Astrocyte (in vitro differentiated cells and primary cell): ENCODE data around the gene RANBP17. TPM values are rescaled to one million over a fixed set of nuclear protein-coding genes. Genes with fewer than 3 reads are reported as not detected.

Experiments
- DNase-seq: peaks from one replicate; pipeline ENCODE4 v3.0.0-alpha.2; 2010; ENCODE audit warnings: low read depth
- FAIRE-seq: peaks from 2 replicates; lab custom pipeline; 2011; peaks lifted over from hg19 to GRCh38; lab: Jason Lieb, UNC
- H2AFZ ChIP-seq: 2 replicates; pipeline ENCODE4 v1.6.0; 2012; ENCODE audit warnings: low read depth, low read length, inconsistent platforms
- H3K27ac ChIP-seq: 2 replicates; pipeline ENCODE4 v1.5.1; 2011; ENCODE audit warnings: low read depth, low read length, inconsistent platforms
- H3K27me3 ChIP-seq: 2 replicates; pipeline ENCODE4 v1.6.0; 2011; ENCODE audit warnings: low read length, inconsistent platforms; ENCODE audit not compliant: insufficient read depth
- H3K36me3 ChIP-seq: 2 replicates; pipeline ENCODE4 v1.5.1; 2011; ENCODE audit warnings: low read length, inconsistent platforms; ENCODE audit not compliant: insufficient read depth
- H3K4me1 ChIP-seq: 2 replicates; pipeline ENCODE4 v1.5.1; 2011; ENCODE audit warnings: low read length, inconsistent platforms; ENCODE audit not compliant: insufficient read depth
- H3K4me2 ChIP-seq: 2 replicates; pipeline ENCODE4 v1.6.0; 2012; ENCODE audit warnings: low read length, inconsistent platforms
- H3K4me3 ChIP-seq: 2 replicates; pipeline ENCODE4 v1.5.1; 2011; ENCODE audit warnings: low read depth, mild to moderate bottlenecking, low read length, inconsistent platforms; ENCODE audit not compliant: insufficient read depth
- H3K79me2 ChIP-seq: 2 replicates; pipeline ENCODE4 v1.6.0; 2012; ENCODE audit warnings: mild to moderate bottlenecking, low read length, inconsistent platforms; ENCODE audit not compliant: insufficient read depth
- H3K9ac ChIP-seq: 2 replicates; pipeline ENCODE4 v1.6.0; 2012; ENCODE audit warnings: mild to moderate bottlenecking, low read length, inconsistent platforms
- H3K9me3 ChIP-seq: 2 replicates; pipeline ENCODE4 v1.5.1; 2012; ENCODE audit warnings: low read depth, mild to moderate bottlenecking, low read length, inconsistent platforms; ENCODE audit not compliant: insufficient read depth
- H4K20me1 ChIP-seq: 2 replicates; pipeline ENCODE4 v1.6.0; 2012; ENCODE audit warnings: low read length, inconsistent platforms; ENCODE audit not compliant: insufficient read depth
- H3K27ac Mint-ChIP-seq: one replicate; pipeline ENCODE4 v1.8.0; 2021; ENCODE audit warnings: mild to moderate bottlenecking, mixed read lengths; ENCODE audit not compliant: unreplicated experiment
- H3K27me3 Mint-ChIP-seq: one replicate; pipeline ENCODE4 v1.8.0; 2021; ENCODE audit warnings: low read depth, mixed read lengths; ENCODE audit not compliant: unreplicated experiment
- H3K36me3 Mint-ChIP-seq: one replicate; pipeline ENCODE4 v1.8.0; 2021; ENCODE audit warnings: low read depth, mixed read lengths; ENCODE audit not compliant: unreplicated experiment
- H3K4me1 Mint-ChIP-seq: one replicate; pipeline ENCODE4 v1.8.0; 2021; ENCODE audit warnings: low read depth, mixed read lengths; ENCODE audit not compliant: unreplicated experiment
- H3K4me3 Mint-ChIP-seq: one replicate; pipeline ENCODE4 v1.8.0; 2021; ENCODE audit warnings: mild to moderate bottlenecking, moderate library complexity, mixed read lengths; ENCODE audit not compliant: unreplicated experiment
- H3K9me3 Mint-ChIP-seq: one replicate; pipeline ENCODE4 v1.8.0; 2021; ENCODE audit warnings: mild to moderate bottlenecking, mixed read lengths; ENCODE audit not compliant: unreplicated experiment
- EZH2 ChIP-seq: IDR thresholded peaks from 2 replicates; pipeline ENCODE4 v1.6.1; 2012; ENCODE audit warnings: mild to moderate bottlenecking, low read length, inconsistent platforms; ENCODE audit not compliant: insufficient read depth
- total RNA-seq: library from RNA; stranded (reverse); gene quantifications from 2 replicates; pipeline ENCODE4 v1.2.1, GENCODE V29; 2021
- TF ChIP-seq, protein P1 (sequence below): IDR thresholded peaks from 2 replicates; pipeline ENCODE4 v1.5.1; 2011; ENCODE audit warnings: low read depth, mild to moderate bottlenecking, inconsistent platforms, low read length, moderate library complexity; ENCODE audit not compliant: insufficient read depth

Gene RANBP17
- total RNA-seq, 1 donor from 2014 or later, result 16.2 TPM

DNA sequence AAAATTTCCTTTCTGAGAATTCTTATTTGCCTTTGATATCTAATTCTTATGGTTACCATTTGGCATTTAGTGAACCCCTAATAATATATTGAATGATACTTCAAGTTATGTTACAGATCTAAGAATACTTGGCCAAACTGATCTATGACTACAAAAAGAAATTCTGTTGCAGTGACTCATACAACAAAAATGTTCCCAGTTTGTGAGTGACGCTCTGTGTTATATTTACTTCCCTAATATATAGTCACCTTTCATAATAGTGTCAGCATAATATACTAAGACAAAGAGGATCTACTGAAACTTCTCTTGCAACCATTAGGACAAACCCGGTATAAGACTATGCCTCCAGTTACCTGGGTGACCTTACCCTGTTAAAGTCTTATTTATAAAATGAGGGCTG is 230.4 kb downstream of the RANBP17 start:
- Histone ChIP-seq H3K79me2 (no peaks in the 10 kb centered on the region), H4K20me1 (no peaks in the 10 kb centered on the region), H3K27ac (no peak overlapping the region), H3K4me2 (no peak overlapping the region), H2AFZ (no peak overlapping the region), H3K27me3 (no peaks in the 10 kb centered on the region), H3K9ac (no peak overlapping the region), H3K9me3 (no peaks in the 10 kb centered on the region), H3K36me3 (no peaks in the 10 kb centered on the region), H3K4me1 (no peaks in the 10 kb centered on the region), H3K4me3 (no peak overlapping the region)
- H3K36me3 Mint-ChIP-seq, result peaks cover 10% of the 10 kb centered on the region
- FAIRE-seq (no peak), DNase-seq (peak; percentile 48)
- no peak overlapping the region for H3K4me3 Mint-ChIP-seq
- H3K9me3 Mint-ChIP-seq, result peaks cover 13% of the 10 kb centered on the region
- TF ChIP-seq, protein P1, sequence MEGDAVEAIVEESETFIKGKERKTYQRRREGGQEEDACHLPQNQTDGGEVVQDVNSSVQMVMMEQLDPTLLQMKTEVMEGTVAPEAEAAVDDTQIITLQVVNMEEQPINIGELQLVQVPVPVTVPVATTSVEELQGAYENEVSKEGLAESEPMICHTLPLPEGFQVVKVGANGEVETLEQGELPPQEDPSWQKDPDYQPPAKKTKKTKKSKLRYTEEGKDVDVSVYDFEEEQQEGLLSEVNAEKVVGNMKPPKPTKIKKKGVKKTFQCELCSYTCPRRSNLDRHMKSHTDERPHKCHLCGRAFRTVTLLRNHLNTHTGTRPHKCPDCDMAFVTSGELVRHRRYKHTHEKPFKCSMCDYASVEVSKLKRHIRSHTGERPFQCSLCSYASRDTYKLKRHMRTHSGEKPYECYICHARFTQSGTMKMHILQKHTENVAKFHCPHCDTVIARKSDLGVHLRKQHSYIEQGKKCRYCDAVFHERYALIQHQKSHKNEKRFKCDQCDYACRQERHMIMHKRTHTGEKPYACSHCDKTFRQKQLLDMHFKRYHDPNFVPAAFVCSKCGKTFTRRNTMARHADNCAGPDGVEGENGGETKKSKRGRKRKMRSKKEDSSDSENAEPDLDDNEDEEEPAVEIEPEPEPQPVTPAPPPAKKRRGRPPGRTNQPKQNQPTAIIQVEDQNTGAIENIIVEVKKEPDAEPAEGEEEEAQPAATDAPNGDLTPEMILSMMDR, result no peak
- no peak for TF ChIP-seq EZH2
- no peaks in the 10 kb centered on the region for H3K27me3 Mint-ChIP-seq
- H3K27ac Mint-ChIP-seq, result no peak overlapping the region
- peaks cover 7% of the 10 kb centered on the region for H3K4me1 Mint-ChIP-seq

DNA sequence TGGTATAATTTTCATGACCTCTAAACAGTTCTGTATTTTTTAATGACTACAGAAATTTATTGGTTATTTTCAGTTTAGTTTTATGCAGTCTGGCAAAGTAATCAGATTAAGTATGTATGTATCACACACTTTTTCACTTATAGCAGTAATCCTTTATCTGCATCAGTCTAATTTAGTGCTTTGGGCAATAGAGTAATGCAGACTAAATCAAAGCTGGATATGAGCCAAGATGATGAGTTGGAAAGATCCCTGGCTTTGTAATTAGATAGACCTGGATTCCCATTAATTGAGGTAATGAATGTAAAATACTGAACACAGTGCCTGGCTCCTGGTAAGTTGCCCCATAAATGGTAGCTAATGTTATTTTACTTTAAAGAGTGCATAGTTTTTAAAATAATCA is 231.8 kb downstream of the RANBP17 start:
- no peak overlapping the region for H3K27ac Mint-ChIP-seq

DNA sequence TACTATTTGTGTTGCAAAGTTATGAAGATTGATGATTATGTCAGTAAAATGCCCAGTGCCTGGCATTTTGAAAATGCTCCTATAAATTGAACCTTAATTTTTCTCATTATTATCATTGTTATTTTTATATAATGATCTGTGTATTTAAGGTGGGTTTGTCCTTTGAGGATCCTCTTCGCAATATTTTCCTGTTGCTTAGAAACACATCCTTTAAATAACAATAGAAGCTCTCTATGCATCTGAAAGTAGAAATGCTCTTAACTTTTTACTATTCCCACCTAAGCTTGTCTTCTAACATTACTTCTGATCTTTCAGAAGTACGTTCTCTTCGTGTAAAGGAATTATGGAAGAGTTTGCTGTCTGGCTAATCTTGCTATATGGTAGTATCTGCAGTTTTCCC is 232.5 kb downstream of the RANBP17 start:
- no peaks in the 10 kb centered on the region for H3K9me3 ChIP-seq
- no peak overlapping the region for H3K27ac Mint-ChIP-seq
- H2AFZ ChIP-seq, result no peak overlapping the region
- no peak overlapping the region for H3K4me3 Mint-ChIP-seq
- H3K4me1 Mint-ChIP-seq, result peaks cover 7% of the 10 kb centered on the region
- H3K36me3 ChIP-seq, result no peaks in the 10 kb centered on the region
- peaks cover 21% of the 10 kb centered on the region for H3K9me3 Mint-ChIP-seq
- DNase-seq (no peak), FAIRE-seq (no peak)
- H3K4me3 ChIP-seq, result no peak overlapping the region
- no peak overlapping the region for H3K27ac ChIP-seq
- peaks cover 10% of the 10 kb centered on the region for H3K36me3 Mint-ChIP-seq
- H3K27me3 ChIP-seq, result no peaks in the 10 kb centered on the region
- no peaks in the 10 kb centered on the region for H3K79me2 ChIP-seq
- no peaks in the 10 kb centered on the region for H3K27me3 Mint-ChIP-seq
- no peak overlapping the region for H3K9ac ChIP-seq
- no peaks in the 10 kb centered on the region for H4K20me1 ChIP-seq
- no peak for TF ChIP-seq EZH2
- TF ChIP-seq, protein P1, result no peak
- no peaks in the 10 kb centered on the region for H3K4me1 ChIP-seq
- no peak overlapping the region for H3K4me2 ChIP-seq

More for the DNA sequence above, 231.8 kb downstream of the RANBP17 start:
- Mint-ChIP-seq H3K27me3 (no peaks in the 10 kb centered on the region), H3K36me3 (peaks cover 10% of the 10 kb centered on the region), H3K4me3 (no peak overlapping the region), H3K4me1 (peaks cover 7% of the 10 kb centered on the region), H3K9me3 (peaks cover 18% of the 10 kb centered on the region)
- no peak overlapping the region for H3K4me3 ChIP-seq
- no peaks in the 10 kb centered on the region for H4K20me1 ChIP-seq
- no peak overlapping the region for H2AFZ ChIP-seq
- no peak for FAIRE-seq
- no peak overlapping the region for H3K9ac ChIP-seq
- TF ChIP-seq, protein P1, result no peak
- no peak for TF ChIP-seq EZH2
- H3K4me2 ChIP-seq, result no peak overlapping the region
- no peaks in the 10 kb centered on the region for H3K79me2 ChIP-seq
- no peaks in the 10 kb centered on the region for H3K9me3 ChIP-seq
- H3K4me1 ChIP-seq, result no peaks in the 10 kb centered on the region
- DNase-seq, result no peak
- H3K27ac ChIP-seq, result no peak overlapping the region
- H3K36me3 ChIP-seq, result no peaks in the 10 kb centered on the region
- H3K27me3 ChIP-seq, result no peaks in the 10 kb centered on the region
